ENCODE data around the gene REM2. TPM values are rescaled to one million over a fixed set of nuclear protein-coding genes. Genes with fewer than 3 reads are reported as not detected.

The REM2 gene
- total RNA-seq, 1 donor from 2014 or later: 0.28 TPM

DNA sequence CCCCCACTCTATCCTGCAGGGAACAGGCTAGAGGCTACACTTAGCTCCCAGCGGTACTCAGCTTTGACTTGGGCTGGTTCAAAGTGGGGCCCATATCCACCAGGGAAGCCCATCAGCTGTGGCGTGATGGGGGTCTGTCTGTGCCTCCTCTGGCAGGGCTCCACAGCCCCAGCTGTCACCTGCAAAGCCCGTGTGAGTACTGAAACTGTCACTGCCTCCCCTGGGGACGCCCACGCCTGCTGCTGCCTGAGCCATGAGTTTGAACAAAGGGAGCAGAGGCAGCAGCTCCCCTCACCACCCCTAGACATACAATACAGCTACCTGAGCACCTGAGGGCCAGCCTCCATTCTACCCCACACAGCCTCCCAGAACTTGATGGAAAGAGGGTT, 5.0 kb downstream of the REM2 start:
- Mint-ChIP-seq H3K27me3 (peaks cover 5% of the 10 kb centered on the region), H3K4me3 (peak overlapping the region; percentile 91), H3K27ac (peak overlapping the region; percentile 92), H3K9me3 (no peaks in the 10 kb centered on the region), H3K4me1 (peaks cover 35% of the 10 kb centered on the region), H3K36me3 (ENCODE audit: low read depth) (peaks cover 13% of the 10 kb centered on the region)
- intact Hi-C loops (cut with micrococcal nuclease): loop anchor here (1.0 kb wide), 4 partner anchors 12 to 41 kb away; partner anchors contain the start of genes PRMT5 and RBM23
- peak; percentile 73 for DNase-seq

DNA sequence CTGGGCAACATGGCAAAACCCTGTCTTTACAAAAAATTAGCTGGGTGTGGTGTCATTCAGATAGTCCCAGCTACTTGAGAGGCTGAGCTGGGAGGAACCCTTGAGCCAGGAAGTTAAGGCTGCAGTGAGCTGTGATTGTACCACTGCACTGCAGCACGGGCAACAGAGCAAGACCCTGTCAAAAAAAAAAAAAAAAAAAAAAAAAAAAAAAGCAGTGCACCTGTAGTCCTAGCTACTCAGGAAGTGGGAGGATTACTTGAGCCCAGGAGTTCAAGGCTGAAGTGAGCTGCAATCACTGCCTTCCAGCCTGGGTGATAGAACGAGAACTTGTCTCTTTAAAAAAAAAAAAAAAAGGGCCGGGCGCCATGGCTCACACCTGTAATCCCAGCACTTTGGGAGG, 5.6 kb downstream of the REM2 start:
- Mint-ChIP-seq H3K4me1 (peaks cover 32% of the 10 kb centered on the region), H3K4me3 (no peak overlapping the region)
- intact Hi-C loops (cut with micrococcal nuclease): no loop called here

DNA sequence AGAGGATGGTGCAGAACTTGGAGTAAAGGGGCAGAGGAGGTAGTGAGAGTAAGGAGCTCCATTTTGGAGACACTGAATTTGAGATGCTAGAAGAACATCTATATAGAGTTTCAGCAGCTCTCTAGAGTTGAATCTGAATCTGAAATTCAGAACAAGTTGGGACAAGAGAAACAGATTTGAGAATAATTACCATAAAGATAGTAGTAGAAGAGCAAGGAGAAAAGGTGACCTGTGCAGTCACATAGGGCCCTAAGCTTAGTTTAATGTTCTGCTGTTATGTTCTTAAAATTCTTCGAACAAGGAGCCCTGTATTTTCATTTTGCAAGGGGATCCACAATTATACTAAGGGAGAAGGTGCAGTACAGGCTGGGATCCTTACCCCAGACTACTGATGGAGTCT, 7.4 kb downstream of the REM2 start:
- Mint-ChIP-seq H3K4me3 (no peak overlapping the region), H3K27ac (no peak overlapping the region), H3K27me3 (peaks cover 3% of the 10 kb centered on the region)

More for the DNA sequence above, 5.6 kb downstream of the REM2 start:
- Mint-ChIP-seq H3K27ac (no peak overlapping the region), H3K9me3 (no peaks in the 10 kb centered on the region), H3K27me3 (peaks cover 3% of the 10 kb centered on the region), H3K36me3 (ENCODE audit: low read depth) (peaks cover 13% of the 10 kb centered on the region)
- DNase-seq: peak; percentile 70

GRCh38 chr14:22892488-22892887, 9.5 kb downstream of the REM2 start:
- Mint-ChIP-seq H3K36me3 (ENCODE audit: low read depth) (peaks cover 9% of the 10 kb centered on the region), H3K27ac (no peak overlapping the region), H3K9me3 (no peaks in the 10 kb centered on the region), H3K4me1 (peaks cover 14% of the 10 kb centered on the region), H3K27me3 (no peaks in the 10 kb centered on the region), H3K4me3 (no peak overlapping the region)
- intact Hi-C loops (cut with micrococcal nuclease): no loop called here
- no peak for DNase-seq

More for the DNA sequence above, 7.4 kb downstream of the REM2 start:
- DNase-seq: no peak
- H3K36me3 Mint-ChIP-seq (ENCODE audit: low read depth): peaks cover 14% of the 10 kb centered on the region
- intact Hi-C loops (cut with micrococcal nuclease): no loop called here
- no peaks in the 10 kb centered on the region for H3K9me3 Mint-ChIP-seq
- H3K4me1 Mint-ChIP-seq: peaks cover 27% of the 10 kb centered on the region

- intact Hi-C loops (cut with micrococcal nuclease): no loop called here
- DNase-seq: no peak
- no peak overlapping the region for H3K27ac Mint-ChIP-seq
- peaks cover 12% of the 10 kb centered on the region for H3K36me3 Mint-ChIP-seq (ENCODE audit: low read depth)
- no peaks in the 10 kb centered on the region for H3K27me3 Mint-ChIP-seq
- no peak overlapping the region for H3K4me3 Mint-ChIP-seq
- H3K4me1 Mint-ChIP-seq: peaks cover 10% of the 10 kb centered on the region
- no peaks in the 10 kb centered on the region for H3K9me3 Mint-ChIP-seq
Observed at GRCh38 chr14:22893706-22894105, 10.7 kb downstream of the REM2 start.

- Mint-ChIP-seq H3K4me1 (peaks cover 8% of the 10 kb centered on the region), H3K9me3 (no peaks in the 10 kb centered on the region), H3K27ac (no peak overlapping the region), H3K36me3 (ENCODE audit: low read depth) (peaks cover 12% of the 10 kb centered on the region), H3K4me3 (no peak overlapping the region), H3K27me3 (no peaks in the 10 kb centered on the region)
- no peak for DNase-seq
- intact Hi-C loops (cut with micrococcal nuclease): no loop called here
Observed at GRCh38 chr14:22895402-22895801, 12.4 kb downstream of the REM2 start.

GRCh38 chr14:22896356-22896755, 13.3 kb downstream of the REM2 start:
- Mint-ChIP-seq H3K27me3 (no peaks in the 10 kb centered on the region), H3K9me3 (no peaks in the 10 kb centered on the region), H3K4me1 (peaks cover 14% of the 10 kb centered on the region), H3K36me3 (ENCODE audit: low read depth) (peaks cover 12% of the 10 kb centered on the region), H3K4me3 (no peak overlapping the region), H3K27ac (no peak overlapping the region)
- no peak for DNase-seq
- intact Hi-C loops (cut with micrococcal nuclease): no loop called here

- Mint-ChIP-seq H3K27me3 (no peaks in the 10 kb centered on the region), H3K4me1 (peaks cover 14% of the 10 kb centered on the region), H3K27ac (no peak overlapping the region), H3K4me3 (no peak overlapping the region), H3K36me3 (ENCODE audit: low read depth) (peaks cover 16% of the 10 kb centered on the region), H3K9me3 (no peaks in the 10 kb centered on the region)
- DNase-seq: no peak
- intact Hi-C loops (cut with micrococcal nuclease): no loop called here
Observed at GRCh38 chr14:22896760-22897159, 13.7 kb downstream of the REM2 start.

DNA sequence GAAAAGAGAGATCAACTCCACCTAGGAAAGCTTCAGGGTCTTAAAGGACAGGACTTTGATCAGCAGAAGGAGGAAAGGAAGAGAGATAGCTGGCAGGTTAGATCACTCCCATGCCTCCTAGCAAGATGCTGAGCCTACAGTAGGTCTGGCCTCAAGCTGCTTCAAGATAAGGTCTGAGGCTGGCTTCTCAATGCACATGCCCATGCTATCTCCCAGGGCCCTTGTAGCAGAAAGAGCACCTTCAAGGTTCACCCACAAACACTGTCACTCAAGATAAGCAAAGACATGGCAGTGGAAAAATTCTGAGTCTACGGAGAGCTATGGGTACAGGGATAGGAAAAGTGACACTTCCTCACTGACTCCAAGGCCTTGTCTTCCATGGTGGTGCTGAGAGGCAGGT, 14.3 kb downstream of the REM2 start:
- no peak for DNase-seq
- intact Hi-C loops (cut with micrococcal nuclease): no loop called here

DNA sequence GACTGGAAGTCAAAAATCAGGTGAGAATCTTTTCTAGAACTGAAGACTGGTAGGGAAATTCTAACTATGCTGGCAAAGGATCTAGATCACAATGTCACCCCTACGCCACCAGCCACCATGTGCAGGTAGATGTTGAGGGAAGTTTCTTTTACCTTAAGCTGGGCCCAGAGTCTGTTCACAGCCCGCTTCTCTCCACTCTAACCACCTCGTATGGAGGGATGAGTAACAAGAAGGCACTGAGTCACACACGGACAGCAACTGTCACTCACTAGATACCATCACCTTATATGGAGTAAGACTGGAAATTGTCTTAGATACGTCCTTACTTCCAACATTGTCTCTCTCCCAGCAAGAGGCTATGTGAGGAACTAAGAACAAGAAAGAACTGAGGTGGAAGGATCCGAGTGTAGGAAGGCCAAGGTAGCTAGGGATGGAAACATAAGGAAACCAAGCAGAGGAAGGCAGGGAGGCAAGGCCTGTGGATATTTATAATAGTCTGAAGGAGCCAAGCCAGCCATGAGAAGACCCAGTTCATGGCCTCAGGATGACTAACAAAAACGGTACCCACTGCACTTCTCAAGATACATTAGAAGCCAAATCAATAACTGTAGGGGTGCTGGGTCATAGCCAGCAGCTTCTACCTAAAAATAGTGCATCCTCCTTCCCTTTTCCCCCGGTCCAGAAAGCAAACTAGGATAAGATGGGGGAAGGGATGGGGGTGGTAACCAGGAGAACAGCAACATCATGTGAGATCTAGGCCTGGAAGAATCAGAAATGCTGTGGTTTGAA, 15.5 kb downstream of the REM2 start:
- intact Hi-C loops (cut with micrococcal nuclease): no loop called here
- Mint-ChIP-seq H3K9me3 (no peaks in the 10 kb centered on the region), H3K27me3 (no peaks in the 10 kb centered on the region), H3K36me3 (ENCODE audit: low read depth) (peaks cover 23% of the 10 kb centered on the region), H3K4me1 (peaks cover 14% of the 10 kb centered on the region), H3K27ac (peak overlapping the region; percentile 29), H3K4me3 (no peak overlapping the region)
- no peak for DNase-seq

More for the DNA sequence above, 14.3 kb downstream of the REM2 start:
- Mint-ChIP-seq H3K4me3 (no peak overlapping the region), H3K27ac (no peak overlapping the region), H3K27me3 (no peaks in the 10 kb centered on the region), H3K4me1 (peaks cover 14% of the 10 kb centered on the region), H3K9me3 (no peaks in the 10 kb centered on the region), H3K36me3 (ENCODE audit: low read depth) (peaks cover 20% of the 10 kb centered on the region)

GRCh38 chr14:22900081-22900799, 17.2 kb downstream of the REM2 start:
- Mint-ChIP-seq H3K27me3 (no peaks in the 10 kb centered on the region), H3K27ac (peak overlapping the region; percentile 1), H3K4me3 (no peak overlapping the region), H3K4me1 (peaks cover 14% of the 10 kb centered on the region), H3K9me3 (no peaks in the 10 kb centered on the region), H3K36me3 (ENCODE audit: low read depth) (peaks cover 38% of the 10 kb centered on the region)
- DNase-seq: peak; percentile 87
- intact Hi-C loops (cut with micrococcal nuclease): loop anchor here (1.0 to 5.0 kb wide), 4 partner anchors 13 to 329 kb away; no protein-coding TSS in a partner anchor

DNA sequence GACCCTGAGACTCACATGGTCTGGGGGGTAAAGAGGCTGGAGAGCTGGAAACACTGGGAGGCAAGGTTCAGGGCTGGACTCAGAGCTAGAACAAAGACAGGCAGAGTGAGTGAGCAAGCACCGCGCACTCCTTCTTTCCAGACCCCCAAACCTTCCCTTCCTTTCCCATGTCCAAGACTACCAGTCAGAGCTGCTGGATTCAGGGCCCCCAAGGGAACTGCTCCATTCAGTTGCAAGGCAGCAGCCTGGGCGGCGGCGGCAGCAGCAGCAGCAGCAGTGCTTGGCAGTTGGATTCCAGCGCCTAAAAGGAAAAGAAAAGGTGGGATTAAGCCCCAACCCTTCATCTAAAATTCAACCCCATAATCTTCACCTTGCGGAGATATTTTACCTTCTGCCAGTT, 18.8 kb downstream of the REM2 start:
- Mint-ChIP-seq H3K36me3 (ENCODE audit: low read depth) (peaks cover 48% of the 10 kb centered on the region), H3K4me1 (peaks cover 14% of the 10 kb centered on the region), H3K27ac (no peak overlapping the region), H3K27me3 (no peaks in the 10 kb centered on the region), H3K4me3 (no peak overlapping the region), H3K9me3 (no peaks in the 10 kb centered on the region)
- DNase-seq: no peak
- intact Hi-C loops (cut with micrococcal nuclease): loop anchor here (2.0 to 5.0 kb wide), 2 partner anchors 79 to 331 kb away; no protein-coding TSS in a partner anchor

GRCh38 chr14:22903742-22904087, 20.7 kb downstream of the REM2 start:
- peaks cover 52% of the 10 kb centered on the region for H3K36me3 Mint-ChIP-seq (ENCODE audit: low read depth)
- peaks cover 10% of the 10 kb centered on the region for H3K4me1 Mint-ChIP-seq
- H3K27ac Mint-ChIP-seq: no peak overlapping the region
- intact Hi-C loops (cut with micrococcal nuclease): loop anchor here (5.0 kb wide), 1 partner anchor 81 kb away; no protein-coding TSS in a partner anchor
- H3K4me3 Mint-ChIP-seq: no peak overlapping the region
- DNase-seq: no peak
- H3K9me3 Mint-ChIP-seq: no peaks in the 10 kb centered on the region
- no peaks in the 10 kb centered on the region for H3K27me3 Mint-ChIP-seq

- Mint-ChIP-seq H3K4me1 (peaks cover 8% of the 10 kb centered on the region), H3K4me3 (no peak overlapping the region), H3K36me3 (ENCODE audit: low read depth) (peaks cover 54% of the 10 kb centered on the region), H3K27ac (no peak overlapping the region), H3K9me3 (no peaks in the 10 kb centered on the region), H3K27me3 (no peaks in the 10 kb centered on the region)
- no peak for DNase-seq
- intact Hi-C loops (cut with micrococcal nuclease): no loop called here
Observed at GRCh38 chr14:22905627-22906026, 22.6 kb downstream of the REM2 start.

Data from activated CD4-positive, alpha-beta T cell treated with anti-CD3 and anti-CD28 coated beads, Interleukin-2, amount 10 ng/mL, durations not matched to agents 24 days and 14 days (primary cell).